Right hindlimb (tissue), 1 donor: ENCODE results near the gene BPIFB3.
A peak's percentile ranks its signal among the peaks of the same experiment; 100 is the strongest.
"Not testable (repeated sequence)": the region's sequence is repeated elsewhere in the genome, so short reads cannot be mapped to it uniquely, and the experiment has no call there.

Experiments used
- DNase-seq: peaks from one replicate; pipeline ENCODE4 v3.0.0-alpha.2; 2018

BPIFB3 gene

DNA sequence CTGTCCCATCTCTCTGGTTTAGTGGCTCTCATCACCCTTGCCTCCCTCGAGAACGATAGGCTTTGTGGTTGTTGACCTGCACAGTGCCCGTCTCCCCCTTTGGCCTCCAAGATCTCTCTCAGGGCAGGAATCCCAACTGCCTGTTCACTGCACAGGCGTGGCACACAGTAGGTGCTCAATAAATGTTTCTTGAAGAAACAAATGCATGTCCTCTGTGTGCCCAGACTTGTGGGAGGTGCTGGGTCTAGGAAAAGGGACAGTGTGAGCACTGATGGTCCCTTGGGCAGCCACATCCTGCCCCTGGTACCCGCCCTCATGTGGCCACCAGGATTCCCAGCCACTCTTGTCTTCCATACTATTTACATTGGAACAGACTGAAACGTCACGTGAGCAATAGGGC is 24.8 kb upstream of the BPIFB3 start:
- no peak for DNase-seq

DNA sequence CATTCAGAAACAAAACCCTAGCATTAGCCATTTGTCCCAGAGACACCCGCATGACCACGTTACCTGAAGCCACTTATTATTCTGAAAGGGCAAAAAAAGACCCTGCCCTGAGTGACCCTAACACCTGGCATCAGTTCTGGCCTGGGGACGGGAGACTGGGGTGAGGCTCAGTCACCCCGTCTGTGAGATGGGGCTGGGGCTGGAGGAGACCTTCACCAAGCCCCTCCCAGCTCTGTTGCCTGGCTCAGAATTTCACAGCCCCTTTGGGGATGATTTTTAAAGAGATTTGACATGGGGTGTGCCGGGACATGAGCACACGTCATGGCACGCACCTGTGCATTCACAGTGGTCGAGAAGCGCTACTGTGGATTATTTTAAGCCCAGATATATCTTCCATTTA is 23.6 kb upstream of the BPIFB3 start:
- DNase-seq, result no peak

DNA sequence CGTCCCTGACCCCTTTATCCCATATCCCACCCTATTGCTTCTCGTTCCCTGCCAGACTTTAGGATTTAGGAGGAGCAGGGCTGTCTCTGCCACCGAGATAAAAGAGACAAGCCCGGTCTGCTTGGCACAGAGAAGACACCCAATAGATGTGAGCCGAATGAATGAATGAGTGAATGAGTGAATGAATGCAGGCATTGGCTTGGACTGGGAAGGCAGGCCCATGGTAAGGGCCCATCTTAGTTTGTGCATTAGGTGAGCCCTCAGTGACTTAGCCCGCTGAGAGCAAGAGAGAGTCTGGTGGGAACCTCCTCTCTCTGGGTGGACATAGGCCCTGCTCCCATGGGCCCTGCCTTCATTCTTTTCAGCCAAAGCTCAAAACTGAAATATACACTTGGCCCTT is 23.1 kb upstream of the BPIFB3 start:
- no peak for DNase-seq

DNA sequence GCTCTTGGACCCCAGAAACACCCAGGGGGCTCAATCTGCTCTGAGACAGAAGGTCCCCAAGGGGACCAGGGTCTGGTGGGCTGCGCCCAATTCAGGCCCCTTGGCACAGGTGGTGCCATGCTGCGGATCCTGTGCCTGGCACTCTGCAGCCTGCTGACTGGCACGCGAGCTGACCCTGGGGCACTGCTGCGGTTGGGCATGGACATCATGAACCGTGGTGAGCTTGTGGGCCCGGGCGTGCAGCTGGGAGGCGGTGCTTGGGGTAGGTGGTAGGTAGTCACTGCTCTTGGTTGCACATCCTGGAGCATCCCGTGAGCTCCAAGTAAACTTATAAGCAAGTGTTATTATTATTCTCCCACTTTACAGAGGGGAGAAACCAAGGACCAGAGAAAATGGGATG is 22.2 kb upstream of the BPIFB3 start, which contains the start of gene BPIFB6:
TSS of gene BPIFB6 (plus strand) at position 118 of the 400 bp plus-strand sequence. CDS start at position 118, 0 bp downstream.
- DNase-seq, result no peak

DNA sequence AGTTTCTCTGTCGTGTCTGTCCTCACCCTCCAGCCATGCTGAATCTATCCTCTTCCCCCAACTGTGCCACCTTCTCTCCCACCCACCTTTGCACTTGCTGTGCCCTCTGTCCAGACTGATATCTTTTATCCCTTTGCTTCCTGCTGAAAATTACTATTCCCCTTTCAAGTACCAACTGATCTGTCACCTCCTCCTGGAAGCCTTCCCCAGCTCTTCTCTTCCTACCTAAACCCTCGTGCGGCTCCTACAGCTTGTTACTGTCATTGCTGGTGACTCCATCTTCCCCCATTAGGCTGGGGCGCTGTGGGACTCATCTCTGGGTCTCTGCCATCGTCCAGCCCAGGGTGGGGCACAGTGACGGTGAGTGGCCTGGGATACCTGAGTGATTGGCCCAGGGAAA is 21.1 kb upstream of the BPIFB3 start:
- DNase-seq, result no peak

DNA sequence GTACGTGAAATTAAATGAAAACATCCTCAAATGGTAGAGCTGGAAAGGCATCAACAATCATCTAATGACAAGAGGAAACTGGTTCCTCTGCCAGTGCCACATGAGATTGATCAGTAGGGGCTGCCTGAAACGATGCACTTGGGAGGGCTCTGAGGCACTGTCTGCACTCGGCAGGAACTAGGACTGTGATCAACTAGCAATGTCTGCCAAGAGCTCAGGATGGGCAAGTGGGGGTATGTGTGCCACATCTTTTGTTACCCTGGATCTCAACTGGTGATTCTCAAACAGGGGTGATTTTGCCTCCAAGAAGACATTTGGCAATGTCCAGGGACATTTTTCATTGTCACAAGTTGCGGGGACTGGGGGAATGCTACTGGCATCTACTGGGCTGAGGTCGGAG is 20.3 kb upstream of the BPIFB3 start:
- no peak for DNase-seq

DNA sequence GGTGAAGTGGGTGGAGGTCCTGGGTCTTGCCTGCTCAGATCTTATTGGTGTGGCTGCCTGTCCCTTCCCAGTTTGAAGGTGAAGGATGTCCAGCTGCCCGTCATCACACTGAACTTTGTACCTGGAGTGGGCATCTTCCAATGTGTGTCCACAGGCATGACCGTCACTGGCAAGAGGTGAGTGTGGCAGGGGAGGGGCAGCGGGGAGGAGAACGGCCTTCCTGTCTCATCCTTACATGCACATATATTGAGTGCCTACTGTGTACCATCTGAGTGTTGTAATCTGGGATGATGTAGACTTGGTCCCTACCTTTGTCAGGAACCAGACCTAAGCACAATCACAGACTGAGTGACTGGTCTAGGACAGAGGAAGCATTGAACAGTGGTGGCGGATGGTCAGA is 19.6 kb upstream of the BPIFB3 start:
- no peak for DNase-seq

DNA sequence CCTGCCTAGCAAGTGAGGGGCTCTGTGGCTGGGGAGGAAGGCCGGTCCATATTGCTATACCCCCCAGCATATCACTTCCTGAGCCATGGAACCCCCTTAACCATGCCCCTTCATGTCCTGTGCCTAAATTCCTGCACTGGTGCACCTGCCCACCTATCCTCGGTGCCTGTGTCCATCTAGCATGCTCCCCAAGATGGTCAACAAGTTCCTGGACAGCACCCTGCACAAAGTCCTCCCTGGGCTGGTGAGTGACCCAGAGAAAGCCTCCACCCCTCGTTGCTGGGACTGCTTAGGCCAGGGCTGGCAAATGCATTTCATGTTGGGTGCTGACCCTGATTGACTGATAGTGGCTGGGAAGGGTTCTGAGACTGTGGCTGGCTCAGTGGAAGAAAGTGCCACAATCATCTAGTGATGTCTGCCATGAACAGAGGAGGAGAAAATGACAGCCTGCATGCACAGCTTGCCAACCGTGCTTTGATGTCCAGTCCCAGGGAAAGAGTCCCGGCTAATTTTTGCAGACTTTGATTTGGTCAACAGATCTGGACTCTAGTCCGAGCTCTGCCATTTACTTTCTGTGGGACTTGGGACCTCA is 18.7 kb upstream of the BPIFB3 start:
- no peak for DNase-seq

DNA sequence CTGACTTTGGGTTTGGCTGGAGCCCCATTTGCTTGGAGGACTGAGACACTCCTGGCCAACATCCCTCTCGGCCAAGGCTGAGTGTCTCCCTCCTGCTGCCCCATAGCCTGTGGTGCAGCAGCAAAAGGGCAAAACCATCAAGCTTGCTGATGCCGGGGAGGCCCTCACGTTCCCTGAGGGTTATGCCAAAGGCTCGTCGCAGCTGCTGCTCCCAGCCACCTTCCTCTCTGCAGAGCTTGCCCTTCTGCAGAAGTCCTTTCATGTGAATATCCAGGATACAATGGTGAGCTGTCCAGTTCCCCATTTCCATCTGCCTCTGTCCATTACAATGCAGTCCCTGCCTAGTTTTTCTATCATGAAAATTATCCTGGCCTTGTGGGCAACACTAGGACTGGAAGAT is 16.2 kb upstream of the BPIFB3 start:
- DNase-seq, result no peak

DNA sequence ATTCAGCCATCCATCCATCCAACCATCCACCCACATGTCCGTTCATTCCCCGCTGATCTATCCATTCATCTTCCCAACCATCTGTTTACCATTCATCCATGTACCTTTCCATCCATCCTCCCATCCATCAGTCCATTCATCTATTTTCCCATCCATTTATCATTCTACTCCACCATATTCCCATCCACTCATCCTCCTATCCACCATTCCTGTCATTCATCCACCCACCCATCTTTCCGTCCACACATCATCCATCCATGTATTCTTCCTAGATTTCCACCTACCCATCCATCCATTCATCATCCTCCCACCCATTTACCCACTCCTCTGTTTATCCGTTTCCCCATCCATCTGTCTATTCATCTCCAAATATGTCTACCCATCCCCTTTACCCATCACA is 15.5 kb upstream of the BPIFB3 start:
- DNase-seq, result no peak

DNA sequence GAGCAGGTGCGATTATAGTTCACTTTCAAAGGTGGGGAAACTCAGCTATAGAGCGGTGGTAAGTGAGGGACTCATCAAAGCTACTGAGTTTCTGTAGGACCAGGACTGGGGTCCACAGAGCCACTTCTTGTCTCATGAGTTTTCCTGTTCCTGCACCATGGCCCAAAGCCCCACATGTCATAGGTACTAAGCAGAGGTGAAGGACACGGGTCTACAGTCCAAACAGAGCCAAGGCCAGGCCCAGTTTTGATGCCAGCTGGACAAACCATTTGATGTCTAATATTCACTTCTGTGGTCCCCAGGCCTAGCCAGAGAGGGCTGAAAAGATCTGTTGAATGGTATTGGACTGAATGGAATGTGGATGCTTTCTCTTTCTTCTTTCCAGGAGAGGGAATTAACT is 11.3 kb upstream of the BPIFB3 start:
- no peak for DNase-seq

DNA sequence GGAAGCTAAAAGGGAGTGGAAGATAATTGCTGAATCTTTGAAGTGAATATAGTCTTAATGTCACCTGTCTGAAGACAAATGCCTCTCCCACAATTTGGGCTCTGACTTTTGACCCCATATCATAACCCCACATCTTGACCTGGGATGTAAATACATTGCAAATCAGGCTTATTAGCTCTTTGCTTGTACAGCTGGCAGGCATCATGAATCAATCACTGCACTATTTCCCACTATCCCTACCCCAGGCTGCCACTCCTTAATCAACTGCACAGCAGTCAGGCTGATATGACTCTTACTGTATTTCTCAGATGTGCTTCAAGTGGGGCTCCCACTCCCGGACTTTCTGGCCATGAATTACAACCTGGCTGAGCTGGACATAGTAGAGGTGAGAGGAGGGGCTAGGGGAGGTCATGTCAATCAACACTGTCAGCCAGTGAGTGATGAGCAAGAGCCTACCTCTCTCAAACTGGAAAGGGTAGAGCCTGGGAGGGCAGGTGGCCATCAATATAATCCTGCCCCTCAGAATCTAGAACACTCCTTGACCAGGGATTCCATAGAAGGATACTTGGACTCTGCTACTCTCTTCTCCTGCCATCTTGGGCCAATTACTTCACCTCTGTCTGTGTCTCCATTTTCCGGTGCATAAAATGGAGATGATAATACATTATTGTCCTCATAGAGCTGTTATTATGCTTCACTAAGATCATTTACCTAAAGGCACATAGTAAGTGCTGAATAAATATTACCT is 10.5 kb upstream of the BPIFB3 start:
- no peak for DNase-seq

DNA sequence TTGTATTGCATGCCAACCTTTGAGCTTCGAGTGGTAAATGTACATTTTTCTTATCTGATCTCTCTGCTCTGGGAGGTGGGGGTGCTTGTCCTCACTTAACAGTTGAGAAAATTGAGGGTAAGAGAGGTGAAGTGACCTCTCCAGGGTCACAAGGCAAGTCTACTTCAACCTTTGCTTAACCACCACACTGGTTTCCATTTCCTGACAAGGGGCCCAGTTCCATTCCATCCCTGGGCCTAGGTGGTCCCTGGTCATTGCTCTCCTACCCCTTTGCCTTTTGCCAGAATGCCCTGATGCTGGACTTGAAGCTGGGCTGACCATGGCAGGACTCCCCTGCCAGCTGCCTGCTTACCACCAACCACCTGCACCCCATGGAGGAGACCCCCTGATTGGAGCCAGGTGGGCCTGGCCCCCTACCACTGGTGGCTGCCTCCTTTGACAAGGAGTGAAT is 9.9 kb upstream of the BPIFB3 start:
- DNase-seq, result no peak

DNA sequence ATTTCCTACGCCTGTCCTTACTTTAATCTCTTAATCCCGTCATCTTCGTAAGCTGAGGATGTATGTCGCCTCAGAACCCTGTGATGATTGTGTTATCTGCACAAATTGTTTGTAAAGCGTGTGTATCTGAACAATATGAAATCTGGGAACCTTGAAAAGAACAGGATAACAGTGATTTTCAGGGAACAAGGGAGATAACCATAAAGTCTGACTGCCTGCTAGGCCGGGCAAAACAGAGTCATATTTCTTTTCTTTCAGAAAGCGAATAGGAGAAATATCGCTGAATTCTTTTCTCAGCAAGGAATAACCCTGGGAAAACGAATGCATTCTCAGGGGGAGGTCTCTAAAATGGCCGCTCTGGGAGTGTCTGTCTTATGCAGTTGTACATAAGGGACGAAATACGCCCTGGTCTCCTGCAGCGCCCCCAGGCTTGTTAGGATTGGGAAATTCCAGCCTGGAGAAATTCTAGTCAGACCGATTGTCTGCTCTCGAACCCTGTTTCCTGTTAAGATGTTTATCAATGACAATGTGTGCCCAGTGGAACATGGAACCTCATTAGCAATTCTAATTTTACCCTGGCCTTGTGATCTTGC is 8.5 kb upstream of the BPIFB3 start:
- not testable (repeated sequence) for DNase-seq

DNA sequence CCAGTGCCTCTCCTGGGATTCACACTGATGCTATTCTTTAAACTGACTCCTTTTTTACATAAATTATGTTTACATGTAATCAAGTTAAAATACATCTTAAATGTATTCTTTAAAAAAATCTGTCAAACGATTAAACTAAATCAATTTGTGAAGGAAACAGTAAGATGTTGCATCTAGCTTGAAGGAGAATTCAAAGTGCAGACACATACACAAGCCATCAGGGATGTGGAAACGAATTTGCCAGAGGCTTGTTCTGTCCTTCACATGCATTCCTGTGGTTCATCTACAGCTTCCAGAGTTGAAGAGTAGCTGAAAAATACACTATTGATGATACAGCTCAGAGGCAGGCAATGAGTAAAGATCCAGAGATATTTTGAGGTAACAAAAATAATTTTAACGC is 7.3 kb upstream of the BPIFB3 start:
- DNase-seq, result no peak

DNA sequence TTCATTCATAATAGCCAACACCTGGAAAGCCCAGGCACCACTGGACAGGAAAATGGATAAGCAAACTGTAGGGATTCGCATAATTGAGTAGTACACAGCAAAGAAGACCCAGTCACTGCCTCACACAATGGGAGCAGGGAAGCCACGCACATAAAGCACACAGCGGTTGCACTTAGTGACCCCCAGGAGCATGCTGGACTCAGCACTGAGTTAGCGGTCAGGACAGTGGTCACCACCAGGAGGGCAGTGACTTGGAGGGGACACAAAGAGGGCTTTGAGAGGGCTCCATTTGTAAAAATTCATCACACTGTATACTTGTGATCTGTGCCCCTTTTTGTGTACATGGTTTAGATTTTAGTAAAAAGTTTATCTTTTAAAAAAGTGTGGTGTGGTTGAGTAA is 2.4 kb upstream of the BPIFB3 start:
- DNase-seq, result no peak

DNA sequence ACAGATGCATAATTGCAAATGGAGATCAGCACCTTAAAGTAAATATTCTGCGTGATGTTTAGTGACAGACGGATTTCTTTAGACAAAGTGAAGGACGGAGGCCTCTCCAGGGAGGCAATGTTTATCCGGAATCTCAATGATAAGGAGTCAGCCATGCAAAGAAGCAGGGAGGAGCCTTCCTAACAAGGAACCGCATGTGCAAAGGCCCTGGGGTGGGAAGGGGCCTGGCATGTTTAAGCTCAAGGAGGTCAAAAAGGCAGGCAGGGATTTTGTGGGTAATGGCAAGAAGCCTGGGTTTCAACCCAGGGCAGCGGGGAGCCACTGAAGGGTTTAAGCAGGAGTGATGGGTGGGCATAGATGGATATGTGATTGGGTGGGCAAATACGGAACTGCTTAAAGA is 678 bp downstream of the BPIFB3 start:
- DNase-seq, result no peak

DNA sequence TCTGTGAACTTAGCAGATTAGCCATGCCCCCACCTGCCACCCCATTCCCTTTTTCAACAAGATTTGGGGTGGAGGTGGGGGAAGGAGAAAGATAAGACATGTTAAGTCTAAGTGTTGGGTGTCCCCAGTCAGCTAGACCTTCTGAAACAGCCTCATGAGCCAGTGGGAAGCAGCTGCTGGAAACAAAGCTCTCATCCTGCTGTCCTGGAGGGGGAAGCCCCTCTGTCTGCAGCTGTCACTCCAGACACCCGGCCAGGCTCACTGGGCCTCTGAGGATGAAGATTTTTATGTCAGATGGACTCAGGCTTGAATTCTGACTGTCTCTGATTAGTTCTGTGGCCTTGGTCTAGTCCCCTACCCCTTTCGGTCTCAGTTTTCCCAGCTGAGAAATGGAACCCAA is 1.1 kb downstream of the BPIFB3 start:
- no peak for DNase-seq

DNA sequence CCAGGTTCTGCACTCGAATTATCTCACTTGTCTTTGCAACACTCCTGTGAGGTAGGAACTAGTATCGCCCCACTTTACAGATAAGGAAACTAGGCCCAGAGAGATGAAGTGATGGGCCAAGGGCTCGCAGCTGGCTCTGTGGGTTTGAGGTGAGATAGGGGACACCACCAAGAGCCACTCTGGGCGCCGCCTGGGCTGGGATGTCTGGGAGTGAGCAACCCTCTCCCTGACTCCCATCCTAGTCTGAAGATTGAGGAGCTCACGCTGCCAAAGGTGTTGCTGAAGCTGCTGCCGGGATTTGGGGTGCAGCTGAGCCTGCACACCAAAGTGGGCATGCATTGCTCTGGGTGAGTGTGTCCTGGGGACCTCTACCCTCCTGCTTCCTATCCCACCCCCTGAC is 5.4 kb downstream of the BPIFB3 start:
- DNase-seq, result no peak

DNA sequence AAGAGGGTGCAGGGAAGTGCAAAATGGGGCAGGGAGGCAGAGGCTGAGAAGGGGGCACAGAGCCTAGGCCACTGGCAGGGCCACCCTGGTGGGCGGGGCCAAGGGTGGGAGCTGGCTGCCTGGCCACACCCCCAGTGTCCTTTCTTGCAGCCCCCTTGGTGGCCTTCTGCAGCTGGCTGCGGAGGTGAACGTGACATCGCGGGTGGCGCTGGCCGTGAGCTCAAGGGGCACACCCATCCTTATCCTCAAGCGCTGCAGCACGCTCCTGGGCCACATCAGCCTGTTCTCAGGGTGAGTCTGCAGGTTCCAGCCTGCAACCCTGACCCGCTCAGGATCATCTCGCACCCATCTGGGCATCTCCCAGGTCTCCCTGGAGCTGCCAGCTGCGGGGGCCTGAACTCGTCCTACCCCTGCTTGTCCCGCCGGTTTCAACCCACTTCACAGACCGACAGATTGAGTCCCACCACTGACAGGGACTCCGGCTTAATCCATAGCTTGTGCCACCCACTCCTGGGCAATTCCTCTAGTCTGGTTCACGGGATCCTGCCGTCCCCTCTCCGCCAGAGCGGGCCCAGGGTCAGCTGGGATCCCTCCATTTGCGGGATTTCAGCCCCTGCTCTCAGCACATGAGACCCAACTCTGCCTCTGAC is 6.2 kb downstream of the BPIFB3 start:
- DNase-seq, result no peak

DNA sequence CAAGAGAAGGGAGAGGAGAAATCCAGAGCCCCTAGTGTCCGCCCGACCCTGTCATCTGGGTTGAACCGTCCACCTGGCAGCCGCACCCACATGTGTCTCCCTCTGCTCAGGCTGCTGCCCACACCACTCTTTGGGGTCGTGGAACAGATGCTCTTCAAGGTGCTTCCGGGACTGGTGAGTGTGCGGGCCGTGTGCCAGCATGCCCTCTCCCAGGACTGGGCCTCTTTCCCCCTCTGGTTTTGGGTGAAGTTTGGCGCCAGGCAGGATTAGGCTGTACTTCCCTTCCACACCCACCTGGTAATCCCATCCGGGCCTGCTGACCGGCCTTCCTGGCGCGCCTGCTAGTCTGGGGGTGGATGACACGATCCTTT is 7.9 kb downstream of the BPIFB3 start:
- peak; percentile 48 for DNase-seq

DNA sequence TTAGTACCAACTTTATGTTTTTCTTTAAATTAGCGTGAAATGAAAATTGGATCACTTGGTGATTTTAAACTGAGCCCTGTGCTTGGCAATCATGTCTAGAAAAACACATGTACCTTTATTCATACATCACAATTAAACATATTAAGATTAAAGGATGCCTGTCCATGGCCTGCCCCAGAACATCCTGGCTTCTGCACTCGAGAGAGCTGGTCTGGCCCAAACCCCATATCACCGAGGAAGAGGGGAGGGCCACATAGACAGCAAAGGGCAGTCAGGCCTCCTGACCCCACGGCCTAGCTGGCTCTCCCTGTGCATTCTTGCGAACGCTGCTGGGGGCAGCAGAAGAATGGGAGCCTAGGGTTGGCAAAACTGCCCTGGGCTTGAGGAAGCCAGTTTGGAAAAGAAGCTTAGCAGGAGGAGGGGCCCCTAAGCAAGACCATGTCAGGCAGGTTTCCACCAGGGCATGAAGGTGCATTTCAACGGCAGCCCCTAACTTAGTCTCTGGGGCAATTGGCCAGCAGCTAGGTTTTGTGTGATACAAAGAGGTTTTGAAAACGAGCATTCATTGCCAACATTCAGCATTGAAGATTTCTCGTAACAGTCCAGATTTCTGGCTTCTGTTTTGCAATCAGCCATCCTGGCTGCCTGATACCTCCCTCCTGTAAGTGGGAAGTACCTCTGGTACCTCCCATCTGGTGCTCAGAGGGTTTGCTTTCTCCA is 8.6 kb downstream of the BPIFB3 start:
- no peak for DNase-seq

DNA sequence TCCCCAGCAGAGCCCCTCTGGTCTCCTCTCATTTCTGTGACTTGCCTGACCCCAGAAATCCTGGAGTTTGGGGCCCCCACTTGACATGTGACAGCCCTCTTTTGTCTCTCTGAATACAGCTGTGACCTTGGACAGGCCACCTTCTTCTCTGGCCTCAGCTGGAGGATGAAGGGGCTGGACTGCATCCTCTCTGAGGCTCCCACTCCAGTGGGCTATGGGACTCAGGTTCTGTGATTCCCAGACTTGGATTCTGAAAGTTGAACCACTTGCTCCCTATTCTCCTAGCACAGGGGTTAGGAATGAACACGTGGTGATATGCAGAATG is 9.1 kb downstream of the BPIFB3 start:
- no peak for DNase-seq

DNA sequence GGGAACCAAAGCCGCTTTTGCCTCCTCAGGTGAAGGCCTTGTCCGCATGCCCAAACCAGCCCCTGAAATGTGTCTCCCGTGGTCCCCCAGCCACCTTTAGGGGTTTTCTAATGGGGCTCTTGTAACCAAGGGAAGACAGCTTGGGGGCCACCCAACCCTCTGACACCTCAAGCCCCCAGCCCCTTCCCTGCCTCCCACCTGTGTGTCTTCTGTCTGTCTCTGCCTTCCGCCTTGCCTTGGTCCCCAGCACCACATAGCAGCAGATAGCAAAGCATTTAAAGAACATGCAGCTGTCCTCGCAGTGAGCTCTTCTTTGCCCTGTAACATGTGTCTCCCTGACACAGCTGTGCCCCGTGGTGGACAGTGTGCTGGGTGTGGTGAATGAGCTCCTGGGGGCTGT is 9.6 kb downstream of the BPIFB3 start:
- no peak for DNase-seq
